SK-N-MC (cell line): ENCODE measurements around the gene DYRK2.

Experiments used
- DNase-seq: peaks from one replicate; pipeline ENCODE4 v3.0.0-alpha.2; 2011; ENCODE audit warnings: low read depth, low spot score
- H3K27ac ChIP-seq: fragments of 200-600 bp; sonication (generic); 2 replicates; pipeline ENCODE4 v1.5.1; 2016; ENCODE audit warnings: mixed run types
- H3K36me3 ChIP-seq: fragments of 200-600 bp; sonication (generic); 2 replicates; pipeline ENCODE4 v1.6.1; 2017; ENCODE audit warnings: antibody characterized with exemption, low read length, mixed read lengths; ENCODE audit not compliant: insufficient read depth
- H3K4me3 ChIP-seq: fragments of 200-600 bp; sonication (generic); 2 replicates; pipeline ENCODE4 v1.5.1; 2016
- H3K9ac ChIP-seq: fragments of 200-600 bp; sonication (generic); 2 replicates; pipeline ENCODE4 v1.8.0; 2017; ENCODE audit warnings: mixed run types, mixed read lengths; ENCODE audit not compliant: insufficient read length
- H3K9me3 ChIP-seq: fragments of 200-600 bp; sonication (generic); 2 replicates; pipeline ENCODE4 v1.6.1; 2017; ENCODE audit warnings: low read depth, mild to moderate bottlenecking, antibody characterized with exemption, low read length, moderate library complexity, mixed read lengths
- EZH2 ChIP-seq: fragments of 200-600 bp; sonication (generic); IDR thresholded peaks from one replicate; pipeline ENCODE4 v1.6.1; 2017; ENCODE audit warnings: antibody characterized with exemption
- FOXP2 ChIP-seq: optimal IDR thresholded peaks from 2 replicates; pipeline ENCODE3; 2011; ENCODE audit warnings: mild to moderate bottlenecking, moderate library complexity; ENCODE audit not compliant: insufficient read depth; ENCODE audit errors: extremely low read length, control extremely low read depth
- POLR2AphosphoS5 ChIP-seq: IDR thresholded peaks from 2 replicates; pipeline ENCODE4 v1.6.1; 2012; ENCODE audit warnings: mild to moderate bottlenecking, low read depth, low read length, borderline replicate concordance

Gene DYRK2

DNA sequence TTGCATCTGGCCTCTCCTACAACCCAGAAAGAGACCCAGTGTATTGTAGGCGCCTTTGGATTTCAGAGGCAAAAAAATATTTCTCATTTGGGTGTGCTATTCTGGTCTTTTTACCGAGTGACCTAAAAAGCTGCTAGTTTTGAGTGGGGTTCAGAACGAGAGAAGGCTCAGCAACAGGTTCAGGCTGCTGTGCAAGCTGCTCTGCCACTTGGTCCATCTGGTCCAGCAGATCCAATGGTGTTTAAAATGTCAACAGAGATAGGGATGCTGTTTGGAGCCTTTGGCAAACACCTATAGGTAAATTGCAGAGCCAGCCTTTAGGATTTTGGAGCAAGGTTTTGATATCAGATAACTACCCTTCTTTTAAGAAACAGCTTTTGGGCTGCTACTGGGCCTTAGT is 25.3 kb upstream of the DYRK2 start:
- Histone ChIP-seq H3K9ac (no peak overlapping the region), H3K27ac (no peak overlapping the region), H3K9me3 (no peaks in the 10 kb centered on the region), H3K4me3 (no peak overlapping the region), H3K36me3 (no peaks in the 10 kb centered on the region)
- TF ChIP-seq EZH2 (no peak), FOXP2 (no peak), POLR2AphosphoS5 (no peak)
- DNase-seq, result no peak

DNA sequence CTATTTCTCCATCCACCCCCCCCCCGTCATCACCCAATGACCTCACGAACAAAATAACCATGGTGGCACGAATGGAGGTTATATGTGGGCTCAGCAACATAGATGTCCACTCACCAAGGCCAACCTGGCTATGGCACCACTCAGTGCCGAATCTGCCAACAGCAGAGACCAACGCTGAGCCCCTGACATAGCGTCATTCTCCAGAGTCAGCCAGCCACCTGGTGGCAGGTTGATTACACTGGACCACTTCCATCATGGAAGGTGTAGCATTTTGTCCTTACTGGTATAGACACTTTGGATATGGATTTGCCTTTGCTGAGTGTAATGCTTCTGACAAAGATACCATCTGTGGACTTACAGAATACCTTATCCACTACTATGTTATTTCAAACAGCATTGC is 24.2 kb upstream of the DYRK2 start:
- Histone ChIP-seq H3K27ac (no peak overlapping the region), H3K36me3 (no peaks in the 10 kb centered on the region), H3K9ac (no peak overlapping the region), H3K9me3 (no peaks in the 10 kb centered on the region), H3K4me3 (no peak overlapping the region)
- TF ChIP-seq FOXP2, result no peak
- TF ChIP-seq EZH2, result no peak
- no peak for TF ChIP-seq POLR2AphosphoS5
- no peak for DNase-seq

DNA sequence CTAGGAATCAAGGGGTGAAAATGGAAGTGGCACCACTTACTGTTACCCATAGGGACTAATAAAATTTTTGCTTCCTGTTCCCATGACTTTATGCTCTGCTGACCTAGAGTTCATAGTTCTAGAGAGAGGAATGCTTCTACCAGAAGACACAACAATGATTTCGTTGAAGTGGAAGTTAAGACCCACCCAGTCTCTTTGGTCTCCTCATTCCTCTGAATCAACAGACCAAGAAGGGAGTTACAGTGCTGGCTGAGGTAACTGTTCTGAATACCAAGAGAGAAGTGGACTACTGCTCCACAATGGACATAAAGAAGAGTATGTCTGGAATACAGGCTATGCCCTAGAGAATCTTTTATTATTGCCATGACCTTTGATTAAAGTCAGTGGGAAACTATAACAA is 23.5 kb upstream of the DYRK2 start:
- Histone ChIP-seq H3K4me3 (no peak overlapping the region), H3K36me3 (no peaks in the 10 kb centered on the region), H3K9me3 (no peaks in the 10 kb centered on the region), H3K27ac (no peak overlapping the region), H3K9ac (no peak overlapping the region)
- TF ChIP-seq EZH2, result no peak
- no peak for TF ChIP-seq POLR2AphosphoS5
- TF ChIP-seq FOXP2, result no peak
- no peak for DNase-seq

- no peak overlapping the region for H3K27ac ChIP-seq
- H3K4me3 ChIP-seq, result no peak overlapping the region
- no peak for TF ChIP-seq EZH2
- TF ChIP-seq POLR2AphosphoS5, result no peak
- TF ChIP-seq FOXP2, result no peak
- H3K9me3 ChIP-seq, result no peaks in the 10 kb centered on the region
- DNase-seq, result no peak
- no peak overlapping the region for H3K9ac ChIP-seq
- H3K36me3 ChIP-seq, result no peaks in the 10 kb centered on the region
Measured at GRCh38 chr12:67626156-67626555, 22.4 kb upstream of the DYRK2 start.

- Histone ChIP-seq H3K9me3 (no peaks in the 10 kb centered on the region), H3K27ac (no peak overlapping the region), H3K36me3 (no peaks in the 10 kb centered on the region), H3K4me3 (no peak overlapping the region), H3K9ac (no peak overlapping the region)
- TF ChIP-seq EZH2, result no peak
- no peak for DNase-seq
Measured at GRCh38 chr12:67630373-67631088, 18.0 kb upstream of the DYRK2 start.

GRCh38 chr12:67632005-67632404 is 16.5 kb upstream of the DYRK2 start:
- Histone ChIP-seq H3K4me3 (no peak overlapping the region), H3K36me3 (no peaks in the 10 kb centered on the region), H3K27ac (no peak overlapping the region), H3K9ac (no peak overlapping the region), H3K9me3 (no peaks in the 10 kb centered on the region)
- TF ChIP-seq POLR2AphosphoS5, result no peak
- no peak for TF ChIP-seq FOXP2
- no peak for TF ChIP-seq EZH2
- no peak for DNase-seq

- TF ChIP-seq POLR2AphosphoS5 (no peak), FOXP2 (no peak), EZH2 (no peak)
- Histone ChIP-seq H3K9ac (no peak overlapping the region), H3K9me3 (no peaks in the 10 kb centered on the region), H3K4me3 (no peak overlapping the region), H3K36me3 (no peaks in the 10 kb centered on the region), H3K27ac (no peak overlapping the region)
- no peak for DNase-seq
Measured at GRCh38 chr12:67633024-67633610, 15.4 kb upstream of the DYRK2 start.

- H3K4me3 ChIP-seq, result no peak overlapping the region
- no peaks in the 10 kb centered on the region for H3K9me3 ChIP-seq
- H3K9ac ChIP-seq, result no peak overlapping the region
- no peaks in the 10 kb centered on the region for H3K36me3 ChIP-seq
- DNase-seq, result no peak
- no peak for TF ChIP-seq FOXP2
- TF ChIP-seq POLR2AphosphoS5, result no peak
- no peak for TF ChIP-seq EZH2
- H3K27ac ChIP-seq, result no peak overlapping the region
Measured at GRCh38 chr12:67633708-67634107, 14.8 kb upstream of the DYRK2 start.

DNA sequence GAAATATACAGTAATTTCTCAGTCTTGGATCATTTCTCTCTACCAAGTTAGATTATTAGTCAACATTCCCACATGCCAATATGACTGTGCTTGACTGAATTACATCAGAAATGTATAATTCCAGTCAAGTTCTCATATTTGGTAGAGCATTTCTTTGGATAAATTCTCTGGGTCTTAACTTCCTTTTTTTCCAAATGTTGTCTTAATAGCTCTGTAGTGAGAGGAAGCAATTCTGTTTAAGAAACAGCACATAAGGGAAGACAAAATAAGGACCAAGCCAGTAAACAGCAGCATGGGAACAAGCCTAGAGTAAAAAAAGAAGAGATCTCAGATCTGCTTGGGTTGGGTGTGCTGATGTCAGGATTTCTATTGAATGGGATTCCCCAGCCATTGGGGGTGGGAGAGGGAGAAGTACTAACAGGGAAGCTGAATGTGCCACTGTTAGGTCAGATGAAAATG is 14.2 kb upstream of the DYRK2 start:
- Histone ChIP-seq H3K36me3 (no peaks in the 10 kb centered on the region), H3K9ac (no peak overlapping the region), H3K27ac (no peak overlapping the region), H3K4me3 (no peak overlapping the region), H3K9me3 (no peaks in the 10 kb centered on the region)
- no peak for DNase-seq
- no peak for TF ChIP-seq POLR2AphosphoS5
- TF ChIP-seq FOXP2, result no peak
- TF ChIP-seq EZH2, result no peak
